Neuronal stem cell (in vitro differentiated cells): Measurements from ENCODE around the gene SCNN1A.

Source experiments
- DNase-seq: peaks from one replicate; pipeline ENCODE4 v3.0.0-alpha.2; 2013; ENCODE audit warnings: low spot score
- H2AFZ ChIP-seq: one replicate; pipeline ENCODE4 v1.6.1; 2013; ENCODE audit warnings: mild to moderate bottlenecking, low read length, inconsistent platforms
- H2AK5ac ChIP-seq: 2 replicates; pipeline ENCODE4 v1.6.1; 2013; ENCODE audit warnings: low read depth, mild to moderate bottlenecking, inconsistent platforms, low read length, moderate library complexity, mixed read lengths
- H2BK120ac ChIP-seq: 2 replicates; pipeline ENCODE4 v1.6.1; 2013; ENCODE audit warnings: low read depth, mild to moderate bottlenecking, inconsistent platforms, low read length, moderate library complexity, mixed read lengths
- H2BK12ac ChIP-seq: one replicate; pipeline ENCODE4 v1.6.1; 2013; ENCODE audit warnings: low read length, inconsistent platforms
- H2BK15ac ChIP-seq: 2 replicates; pipeline ENCODE4 v1.6.1; 2013; ENCODE audit warnings: mild to moderate bottlenecking, low read length, inconsistent platforms, mixed read lengths
- H2BK5ac ChIP-seq: one replicate; pipeline ENCODE4 v1.6.1; 2013; ENCODE audit warnings: inconsistent platforms, mild to moderate bottlenecking, low read length, moderate library complexity
- H3K14ac ChIP-seq: one replicate; pipeline ENCODE4 v1.6.1; 2013; ENCODE audit warnings: low read length, inconsistent platforms
- H3K18ac ChIP-seq: 2 replicates; pipeline ENCODE4 v1.6.1; 2013; ENCODE audit warnings: low read length, inconsistent platforms
- H3K23ac ChIP-seq: 2 replicates; pipeline ENCODE4 v1.6.1; 2013; ENCODE audit warnings: low read depth, mild to moderate bottlenecking, mixed read lengths, low read length, inconsistent platforms; ENCODE audit not compliant: poor library complexity
- H3K27ac ChIP-seq: replicated peaks from 3 replicates; pipeline ENCODE4 v1.5.1; 2013; ENCODE audit warnings: low read length, inconsistent platforms
- H3K27me3 ChIP-seq, 3 experiments: 2 replicates each; pipeline ENCODE4 v1.6.1; 2013; ENCODE audit warnings: low read length in 3 of 3, mild to moderate bottlenecking in 2 of 3, inconsistent platforms in 1 of 3, low read depth in 1 of 3, mixed read lengths in 1 of 3, moderate library complexity in 1 of 3; ENCODE audit not compliant: control insufficient read depth in 3 of 3, insufficient read depth in 3 of 3
- H3K36me3 ChIP-seq, 2 donors: replicated peaks in 1 of 2; 2 replicates each; pipeline ENCODE4 v1.6.1; 2013; ENCODE audit warnings: low read length in 2 of 2; ENCODE audit not compliant: control insufficient read depth in 2 of 2, insufficient read depth in 2 of 2
- H3K4ac ChIP-seq: 2 replicates; pipeline ENCODE4 v1.6.1; 2013; ENCODE audit warnings: inconsistent platforms, mild to moderate bottlenecking, low read length, moderate library complexity
- H3K4me1 ChIP-seq, 2 donors: 1 replicate in 1 of 2; 2 replicates in 1 of 2; pipeline ENCODE4 v1.6.1; 2013; ENCODE audit warnings: low read length in 2 of 2, low read depth in 1 of 2; ENCODE audit not compliant: control insufficient read depth in 2 of 2, insufficient read depth in 1 of 2
- H3K4me2 ChIP-seq: one replicate; pipeline ENCODE4 v1.6.1; 2013; ENCODE audit warnings: mild to moderate bottlenecking, low read length, inconsistent platforms; ENCODE audit not compliant: insufficient read depth, poor library complexity, severe bottlenecking
- H3K4me3 ChIP-seq, 2 donors: 2 replicates each; pipeline ENCODE4 v1.5.1; 2013; ENCODE audit warnings: low read length in 2 of 2, mild to moderate bottlenecking in 2 of 2, inconsistent platforms in 1 of 2, moderate library complexity in 1 of 2
- H3K79me1 ChIP-seq: one replicate; pipeline ENCODE4 v1.6.1; 2013; ENCODE audit warnings: low read depth, mild to moderate bottlenecking, inconsistent platforms, low read length, moderate library complexity
- H3K9ac ChIP-seq: one replicate; pipeline ENCODE4 v1.6.1; 2013; ENCODE audit warnings: mild to moderate bottlenecking, low read depth, low read length, inconsistent platforms; ENCODE audit not compliant: poor library complexity
- H3K9me3 ChIP-seq, 2 donors: replicated peaks in 1 of 2; 2 replicates each; pipeline versions ENCODE3 to v1.6.1; 2013; ENCODE audit warnings: low read length in 2 of 2, mild to moderate bottlenecking in 2 of 2, inconsistent platforms in 1 of 2, low read depth in 1 of 2, mixed read lengths in 1 of 2, moderate library complexity in 1 of 2; ENCODE audit not compliant: control insufficient read depth in 2 of 2, insufficient read depth in 1 of 2
- H4K8ac ChIP-seq: one replicate; pipeline ENCODE4 v1.6.1; 2013; ENCODE audit warnings: low read depth, mild to moderate bottlenecking, inconsistent platforms, low read length, moderate library complexity
- H4K91ac ChIP-seq: one replicate; pipeline ENCODE4 v1.6.1; 2013; ENCODE audit warnings: low read length, low read depth, mild to moderate bottlenecking, inconsistent platforms; ENCODE audit not compliant: poor library complexity
- WGBS, 2 donors: extraction: QIAGEN DNeasy Blood & Tissue Kit; methylation state at CpG; one replicate each; pipeline ENCODE4 v1.1.7; 2013; ENCODE audit warnings: missing lambda C conversion rate in 2 of 2, mixed read lengths in 1 of 2; ENCODE audit not compliant: insufficient read length in 2 of 2, insufficient replicate concordance in 1 of 2; ENCODE audit errors: extremely low coverage in 2 of 2; 5-methylcytosine and 5-hydroxymethylcytosine counted together

Gene SCNN1A

DNA sequence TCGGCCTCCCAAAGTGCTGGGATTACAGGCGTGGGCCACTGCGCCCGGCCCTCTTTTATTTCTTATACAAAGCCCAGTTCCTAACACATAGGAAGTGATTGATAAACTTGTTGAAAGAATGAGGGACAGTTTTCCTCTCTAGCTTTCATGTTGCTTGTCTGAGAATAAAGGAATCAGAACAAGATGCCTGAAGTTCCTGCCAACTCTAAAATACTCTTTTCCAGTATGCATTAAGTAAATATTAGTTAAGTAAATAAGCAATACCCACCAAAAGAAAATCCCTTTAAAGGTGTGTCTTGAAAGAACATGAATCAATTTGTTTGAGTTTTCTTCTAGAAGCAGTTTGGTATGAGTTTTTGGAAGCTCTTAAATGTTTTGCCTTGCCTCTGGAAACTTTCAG is 45.0 kb upstream of the SCNN1A start:
- Histone ChIP-seq H3K9ac (no peak overlapping the region), H3K4ac (no peak overlapping the region), H4K91ac (no peak overlapping the region), H2BK5ac (no peak overlapping the region), H3K27ac (no peak overlapping the region), H2BK120ac (no peak overlapping the region), H3K79me1 (no peaks in the 10 kb centered on the region), H3K4me3 (no peak overlapping the region), H3K4me2 (no peak overlapping the region), H3K18ac (no peak overlapping the region), H3K23ac (no peak overlapping the region), H2BK15ac (no peak overlapping the region), H4K8ac (no peak overlapping the region), H3K9me3 (peaks cover 0 to 7% of the 10 kb centered on the region in 2 donors), H3K4me1 (peaks cover 0 to 1% of the 10 kb centered on the region in 2 donors), H3K27me3 (peaks cover 0 to 11% (median 0%) of the 10 kb centered on the region in 3 experiments), H3K14ac (no peak overlapping the region), H3K36me3 (no peaks in the 10 kb centered on the region), H2BK12ac (no peak overlapping the region), H2AFZ (no peak overlapping the region), H2AK5ac (no peak overlapping the region)
- DNase-seq = no peak
- no CpG with 5 or more reads among the region's 4 CpGs for WGBS, 2 donors

DNA sequence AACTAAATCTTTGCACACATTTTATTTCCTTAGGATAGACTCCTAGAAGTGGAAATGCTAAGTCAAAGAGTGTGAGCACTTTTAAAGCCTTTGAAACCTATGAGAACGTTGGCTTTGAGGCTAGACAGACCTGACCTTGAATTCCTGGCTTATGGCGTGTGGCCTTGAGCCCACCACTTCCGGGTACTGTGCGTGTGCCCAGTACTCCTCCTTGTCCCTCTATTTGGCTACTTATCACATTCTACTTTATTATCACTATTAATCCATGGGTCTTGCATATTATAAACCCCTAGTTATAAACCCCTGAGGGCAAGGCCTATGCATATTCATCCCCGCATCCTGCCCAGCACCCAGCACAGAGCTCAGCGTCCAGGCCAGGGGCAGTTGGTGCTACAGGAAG is 43.4 kb upstream of the SCNN1A start:
- Histone ChIP-seq H3K27ac (no peak overlapping the region), H3K4me2 (no peak overlapping the region), H2AFZ (no peak overlapping the region), H3K36me3 (no peaks in the 10 kb centered on the region), H3K18ac (no peak overlapping the region), H3K9me3 (peaks cover 0 to 7% of the 10 kb centered on the region in 2 donors), H3K4me3 (no peak overlapping the region), H2BK15ac (no peak overlapping the region), H3K4ac (no peak overlapping the region), H3K79me1 (no peaks in the 10 kb centered on the region), H3K27me3 (peaks cover 0 to 11% (median 0%) of the 10 kb centered on the region in 3 experiments), H4K8ac (no peak overlapping the region), H3K23ac (no peak overlapping the region), H3K4me1 (peaks cover 0 to 1% of the 10 kb centered on the region in 2 donors), H4K91ac (no peak overlapping the region), H3K9ac (no peak overlapping the region), H2BK5ac (no peak overlapping the region), H2AK5ac (no peak overlapping the region), H2BK12ac (no peak overlapping the region), H3K14ac (no peak overlapping the region), H2BK120ac (no peak overlapping the region)
- no peak for DNase-seq
- WGBS, 2 donors = no CpG with 5 or more reads among the region's 6 CpGs

DNA sequence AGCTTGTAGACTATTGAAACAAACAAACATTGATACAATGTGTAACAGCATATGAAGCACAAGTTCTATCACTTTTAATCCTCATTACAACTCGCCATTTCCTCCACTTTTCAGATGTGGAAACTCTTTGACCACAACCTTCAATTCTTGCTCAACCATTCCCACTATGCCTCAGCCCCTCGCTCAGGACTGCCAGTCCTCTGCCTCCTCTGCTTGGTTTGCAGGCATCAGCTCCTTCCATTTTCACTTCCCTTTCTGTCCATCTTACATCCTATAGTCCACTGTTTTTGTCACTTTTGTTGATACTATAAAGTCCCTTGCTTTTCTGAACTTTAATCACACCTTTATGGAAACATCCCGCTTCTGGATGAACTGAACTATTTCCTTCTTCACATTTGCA is 41.2 kb upstream of the SCNN1A start:
- WGBS, 2 donors = no CpG with 5 or more reads among the region's 3 CpGs
- no peak for DNase-seq

GRCh38 chr12:6407236-6407954 is 32.0 kb upstream of the SCNN1A start:
- DNase-seq = no peak
- H3K27me3 ChIP-seq = no peaks in the 10 kb centered on the region
- no peak overlapping the region for H3K4me3 ChIP-seq
- no peak overlapping the region for H4K8ac ChIP-seq
- no peak overlapping the region for H2BK120ac ChIP-seq
- no peaks in the 10 kb centered on the region for H3K36me3 ChIP-seq
- H3K18ac ChIP-seq = no peak overlapping the region
- no peak overlapping the region for H2BK12ac ChIP-seq
- H3K14ac ChIP-seq = no peak overlapping the region
- WGBS, 2 donors = no CpG with 5 or more reads among the region's 10 CpGs
- no peak overlapping the region for H2BK15ac ChIP-seq
- no peak overlapping the region for H3K23ac ChIP-seq
- H2AFZ ChIP-seq = no peak overlapping the region
- no peak overlapping the region for H3K4ac ChIP-seq
- no peak overlapping the region for H3K27ac ChIP-seq
- H3K9ac ChIP-seq = no peak overlapping the region
- no peak overlapping the region for H2BK5ac ChIP-seq
- no peaks in the 10 kb centered on the region for H3K4me1 ChIP-seq
- no peaks in the 10 kb centered on the region for H3K79me1 ChIP-seq
- no peak overlapping the region for H2AK5ac ChIP-seq
- H3K4me2 ChIP-seq = no peak overlapping the region
- H4K91ac ChIP-seq = no peak overlapping the region
- no peaks in the 10 kb centered on the region for H3K9me3 ChIP-seq

More for the DNA sequence above, 41.2 kb upstream of the SCNN1A start:
- Histone ChIP-seq H3K4me2 (no peak overlapping the region), H3K36me3 (no peaks in the 10 kb centered on the region), H3K9ac (no peak overlapping the region), H2AK5ac (no peak overlapping the region), H3K4me3 (no peak overlapping the region), H3K9me3 (peaks cover 0 to 7% of the 10 kb centered on the region in 2 donors), H2BK15ac (no peak overlapping the region), H3K14ac (no peak overlapping the region), H3K27ac (no peak overlapping the region), H3K4me1 (no peaks in the 10 kb centered on the region), H3K79me1 (no peaks in the 10 kb centered on the region), H3K27me3 (peaks cover 0 to 11% (median 0%) of the 10 kb centered on the region in 3 experiments), H3K18ac (no peak overlapping the region), H2BK5ac (no peak overlapping the region), H2AFZ (no peak overlapping the region), H2BK120ac (no peak overlapping the region), H3K23ac (no peak overlapping the region), H2BK12ac (no peak overlapping the region), H4K91ac (no peak overlapping the region), H3K4ac (no peak overlapping the region), H4K8ac (no peak overlapping the region)
